Measurements from ENCODE around the gene CASR.

Gene CASR

GRCh38 chr3:122271246-122271898, 87.9 kb downstream of the CASR start:
- peaks cover 10% of the 10 kb centered on the region for H3K36me3 Mint-ChIP-seq (ENCODE audit: low read depth)
- TF ChIP-seq CTCF (IDR thresholded peaks at IDR 0.05; ENCODE audit: unreplicated experiment in 3 of 3), result no peak
- H3K27ac Mint-ChIP-seq, result no peak overlapping the region
- H3K4me3 Mint-ChIP-seq, result no peak overlapping the region
- H3K9me3 Mint-ChIP-seq, result peaks cover 2% of the 10 kb centered on the region
- H3K4me1 Mint-ChIP-seq, result no peaks in the 10 kb centered on the region
- peaks cover 3% of the 10 kb centered on the region for H3K27me3 Mint-ChIP-seq (ENCODE audit: low read depth)

GRCh38 chr3:122272879-122273278, 89.4 kb downstream of the CASR start:
- Mint-ChIP-seq H3K9me3 (peaks cover 2% of the 10 kb centered on the region), H3K4me1 (no peaks in the 10 kb centered on the region), H3K4me3 (no peak overlapping the region), H3K36me3 (ENCODE audit: low read depth) (peaks cover 10% of the 10 kb centered on the region), H3K27ac (no peak overlapping the region), H3K27me3 (ENCODE audit: low read depth) (peaks cover 3% of the 10 kb centered on the region)
- TF ChIP-seq CTCF (IDR thresholded peaks at IDR 0.05; ENCODE audit: unreplicated experiment in 3 of 3), result no peak

GRCh38 chr3:122273498-122273897, 90.0 kb downstream of the CASR start:
- Mint-ChIP-seq H3K36me3 (ENCODE audit: low read depth) (peaks cover 10% of the 10 kb centered on the region), H3K9me3 (peaks cover 2% of the 10 kb centered on the region), H3K27ac (no peak overlapping the region), H3K27me3 (ENCODE audit: low read depth) (peaks cover 3% of the 10 kb centered on the region), H3K4me1 (no peaks in the 10 kb centered on the region), H3K4me3 (no peak overlapping the region)
- no peak for TF ChIP-seq CTCF (IDR thresholded peaks at IDR 0.05; ENCODE audit: unreplicated experiment in 3 of 3)

- no peak overlapping the region for H3K4me3 Mint-ChIP-seq
- peaks cover 20% of the 10 kb centered on the region for H3K27me3 Mint-ChIP-seq (ENCODE audit: low read depth)
Measured at GRCh38 chr3:122281891-122282290, 98.4 kb downstream of the CASR start.

GRCh38 chr3:122283796-122284445, 100.5 kb downstream of the CASR start:
- H3K27me3 Mint-ChIP-seq (ENCODE audit: low read depth), result peaks cover 20% of the 10 kb centered on the region
- H3K9me3 Mint-ChIP-seq, result no peaks in the 10 kb centered on the region
- no peak overlapping the region for H3K4me3 Mint-ChIP-seq
- no peak for TF ChIP-seq CTCF (IDR thresholded peaks at IDR 0.05; ENCODE audit: unreplicated experiment in 3 of 3)
- H3K27ac Mint-ChIP-seq, result no peak overlapping the region
- no peaks in the 10 kb centered on the region for H3K36me3 Mint-ChIP-seq (ENCODE audit: low read depth)
- no peaks in the 10 kb centered on the region for H3K4me1 Mint-ChIP-seq

More at GRCh38 chr3:122281891-122282290, 98.4 kb downstream of the CASR start:
- H3K36me3 Mint-ChIP-seq (ENCODE audit: low read depth), result no peaks in the 10 kb centered on the region
- H3K4me1 Mint-ChIP-seq, result no peaks in the 10 kb centered on the region
- H3K9me3 Mint-ChIP-seq, result no peaks in the 10 kb centered on the region
- no peak for TF ChIP-seq CTCF (IDR thresholded peaks at IDR 0.05; ENCODE audit: unreplicated experiment in 3 of 3)
- H3K27ac Mint-ChIP-seq, result no peak overlapping the region

GRCh38 chr3:122284486-122284885, 101.0 kb downstream of the CASR start:
- H3K4me3 Mint-ChIP-seq, result no peak overlapping the region
- no peaks in the 10 kb centered on the region for H3K9me3 Mint-ChIP-seq
- TF ChIP-seq CTCF (IDR thresholded peaks at IDR 0.05; ENCODE audit: unreplicated experiment in 3 of 3), result no peak
- H3K27ac Mint-ChIP-seq, result no peak overlapping the region
- H3K27me3 Mint-ChIP-seq (ENCODE audit: low read depth), result peaks cover 20% of the 10 kb centered on the region
- H3K36me3 Mint-ChIP-seq (ENCODE audit: low read depth), result no peaks in the 10 kb centered on the region
- H3K4me1 Mint-ChIP-seq, result no peaks in the 10 kb centered on the region

Measured in nephron (organoid).